ENCODE results near the gene NKG7.
"Not testable (repeated sequence)": the region's sequence is repeated elsewhere in the genome, so short reads cannot be mapped to it uniquely, and the experiment has no call there.

The NKG7 gene

GRCh38 chr19:51372649-51373504 lies at the start of gene NKG7:
TSS of gene NKG7 (minus strand) at chr19:51372654. CDS start at chr19:51372535, 119 bp downstream.
- DNase-seq (ENCODE audit: low spot score) = peak; percentile 75

- peak; percentile 68 for DNase-seq (ENCODE audit: low spot score)
Measured at GRCh38 chr19:51422053-51422448, 49.6 kb upstream of the NKG7 start.

- DNase-seq (ENCODE audit: low spot score) = no peak
Measured at GRCh38 chr19:51421229-51422052, 49.0 kb upstream of the NKG7 start.

GRCh38 chr19:51420511-51420910 lies 48.1 kb upstream of the NKG7 start:
- not testable (repeated sequence) for DNase-seq (ENCODE audit: low spot score)

GRCh38 chr19:51418707-51419106 lies 46.3 kb upstream of the NKG7 start:
- no peak for DNase-seq (ENCODE audit: low spot score)

GRCh38 chr19:51417810-51418157 lies 45.3 kb upstream of the NKG7 start:
- no peak for DNase-seq (ENCODE audit: low spot score)

GRCh38 chr19:51417107-51417809 lies 44.8 kb upstream of the NKG7 start, which contains the start of gene SIGLEC10:
TSS of gene SIGLEC10 (minus strand) at chr19:51417642. CDS start at chr19:51417581, 61 bp downstream.
- no peak for DNase-seq (ENCODE audit: low spot score)

GRCh38 chr19:51416422-51416821 lies 44.0 kb upstream of the NKG7 start:
- not testable (repeated sequence) for DNase-seq (ENCODE audit: low spot score)

- no peak for DNase-seq (ENCODE audit: low spot score)
Measured at GRCh38 chr19:51415187-51415586, 42.7 kb upstream of the NKG7 start.

- no peak for DNase-seq (ENCODE audit: low spot score)
Measured at GRCh38 chr19:51410950-51411748, 38.7 kb upstream of the NKG7 start.

- peak; percentile 22 for DNase-seq (ENCODE audit: low spot score)
Measured at GRCh38 chr19:51407511-51408131, 35.2 kb upstream of the NKG7 start.

- no peak for DNase-seq (ENCODE audit: low spot score)
Measured at GRCh38 chr19:51402117-51402516, 29.7 kb upstream of the NKG7 start.

GRCh38 chr19:51399936-51400335 lies 27.5 kb upstream of the NKG7 start:
- not testable (repeated sequence) for DNase-seq (ENCODE audit: low spot score)

GRCh38 chr19:51399231-51399630 lies 26.8 kb upstream of the NKG7 start:
- no peak for DNase-seq (ENCODE audit: low spot score)

GRCh38 chr19:51398096-51398704 lies 25.7 kb upstream of the NKG7 start:
- DNase-seq (ENCODE audit: low spot score) = peak; percentile 26

- not testable (repeated sequence) for DNase-seq (ENCODE audit: low spot score)
Measured at GRCh38 chr19:51397453-51397852, 25.0 kb upstream of the NKG7 start.

GRCh38 chr19:51396175-51396574 lies 23.7 kb upstream of the NKG7 start:
- no peak for DNase-seq (ENCODE audit: low spot score)

GRCh38 chr19:51394050-51394836 lies 21.8 kb upstream of the NKG7 start:
- DNase-seq (ENCODE audit: low spot score) = peak; percentile 91

- no peak for DNase-seq (ENCODE audit: low spot score)
Measured at GRCh38 chr19:51392701-51393100, 20.2 kb upstream of the NKG7 start.

All from CD4-positive, alpha-beta T cell treated with Interleukin-6 at 100 ng/mL for 8 hours (primary cell).